ENCODE data around the gene LSMEM2.

Gene LSMEM2

DNA sequence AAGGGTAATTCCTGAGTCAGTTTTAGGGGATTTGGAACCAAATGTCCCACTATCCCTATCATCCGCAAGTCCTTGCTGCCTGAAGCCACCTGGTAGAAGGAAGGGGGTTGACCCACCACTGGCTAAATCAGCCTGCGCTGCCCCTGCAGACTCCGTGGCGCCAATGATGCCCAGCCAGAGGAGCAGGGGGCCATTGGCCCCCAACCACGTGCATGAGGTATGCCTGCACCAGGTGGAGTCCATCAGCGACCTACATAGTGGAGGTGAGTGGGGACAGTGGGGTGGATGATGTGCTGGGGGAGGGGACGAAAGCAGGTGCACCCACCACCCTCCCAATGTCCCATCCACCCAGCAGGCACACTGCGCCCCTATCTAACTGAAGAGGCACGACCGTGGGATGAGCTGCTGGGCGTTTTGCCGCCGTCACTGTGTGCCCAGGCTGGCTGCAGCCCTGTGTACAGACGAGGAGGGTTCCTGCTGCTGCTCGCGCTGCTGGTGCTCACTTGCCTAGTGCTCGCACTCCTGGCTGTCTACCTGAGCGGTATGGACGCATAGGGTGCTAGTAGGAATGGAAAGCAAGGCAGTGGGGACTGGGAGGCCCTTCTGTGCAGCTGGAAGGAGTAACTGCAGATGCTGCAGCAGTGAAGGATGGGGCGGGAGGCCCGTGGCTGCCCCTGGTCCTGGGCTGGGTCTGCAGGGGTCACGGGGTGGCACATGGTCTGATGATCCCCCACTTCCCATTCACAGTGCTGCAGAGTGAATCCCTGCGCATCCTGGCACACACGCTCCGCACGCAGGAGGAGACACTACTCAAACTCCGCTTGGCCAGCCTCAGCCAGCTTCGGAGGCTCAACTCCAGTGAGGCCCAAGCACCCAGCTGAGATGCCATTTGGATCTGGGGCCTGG is 7.7 kb downstream of the LSMEM2 start:
- no peak for DNase-seq

DNA sequence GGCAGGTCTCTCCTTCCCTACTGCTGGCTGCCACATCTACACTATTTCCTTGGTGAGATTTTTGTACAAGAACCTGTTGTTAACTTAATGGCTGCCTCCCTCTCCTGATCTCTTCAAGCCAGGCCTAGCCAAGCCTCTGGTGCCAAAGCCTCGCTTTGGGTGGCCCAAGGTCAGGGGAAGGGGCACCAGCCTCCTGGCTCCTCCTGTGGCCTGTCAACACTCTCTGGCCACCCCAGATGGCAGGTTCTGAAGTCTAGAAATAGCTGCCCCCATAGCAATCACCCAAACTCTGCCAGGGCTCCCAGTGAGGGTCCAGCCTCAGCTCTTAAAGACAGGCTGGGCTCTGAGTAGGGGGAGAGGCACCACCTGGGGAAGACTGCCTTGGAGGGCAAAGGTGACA is 8.4 kb downstream of the LSMEM2 start:
- no peak for DNase-seq

DNA sequence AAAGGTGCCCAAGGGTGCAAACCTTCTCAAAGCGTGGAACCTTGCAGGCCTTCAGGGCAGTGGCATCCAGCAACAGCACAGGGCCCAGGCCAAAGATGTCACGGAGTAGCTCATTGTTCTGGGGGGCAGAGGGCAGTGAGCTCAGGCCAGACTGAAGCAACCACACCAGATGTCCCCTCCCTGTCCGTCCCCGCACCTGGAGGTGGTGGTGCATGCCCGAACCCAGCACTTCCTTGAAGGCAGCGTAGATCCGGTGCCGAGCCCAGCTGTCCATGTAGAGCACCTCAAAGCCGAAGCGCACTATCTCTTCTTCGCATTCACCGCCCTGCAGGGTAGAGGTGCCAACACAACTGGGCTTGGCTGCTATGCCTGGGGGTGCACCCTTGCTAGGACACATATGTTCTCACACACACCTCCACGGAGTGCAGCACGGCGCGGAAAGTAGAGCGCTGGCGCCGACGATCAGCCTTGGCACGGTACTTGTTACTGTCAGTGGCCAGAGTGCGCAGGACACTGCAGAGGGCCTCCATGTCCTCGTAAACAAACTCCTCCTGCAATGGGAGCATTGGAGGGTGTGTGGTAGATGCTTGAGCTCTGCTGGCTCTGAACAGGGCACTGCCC is 9.6 kb downstream of the LSMEM2 start:
- DNase-seq, result no peak

DNA sequence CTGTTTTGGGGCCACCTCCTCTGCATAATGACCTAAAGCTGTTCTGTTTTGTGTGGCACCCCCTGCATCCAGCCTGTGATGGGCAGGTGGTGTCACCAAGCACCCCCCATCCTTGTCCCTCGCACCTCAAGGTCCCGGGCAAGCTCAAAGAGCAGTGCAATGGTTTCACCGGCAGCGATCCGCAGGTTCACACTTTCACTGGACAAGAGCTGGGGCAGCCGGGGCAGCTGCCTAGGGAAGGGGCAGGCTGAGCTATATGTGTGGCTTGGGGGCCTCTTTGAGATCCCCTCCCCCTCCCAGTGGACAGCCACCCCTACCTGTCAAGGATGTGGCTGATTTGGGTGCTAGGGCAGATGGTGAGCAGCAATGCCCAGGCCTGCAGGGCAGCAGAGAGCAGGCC is 10.2 kb downstream of the LSMEM2 start:
- no peak for DNase-seq

DNA sequence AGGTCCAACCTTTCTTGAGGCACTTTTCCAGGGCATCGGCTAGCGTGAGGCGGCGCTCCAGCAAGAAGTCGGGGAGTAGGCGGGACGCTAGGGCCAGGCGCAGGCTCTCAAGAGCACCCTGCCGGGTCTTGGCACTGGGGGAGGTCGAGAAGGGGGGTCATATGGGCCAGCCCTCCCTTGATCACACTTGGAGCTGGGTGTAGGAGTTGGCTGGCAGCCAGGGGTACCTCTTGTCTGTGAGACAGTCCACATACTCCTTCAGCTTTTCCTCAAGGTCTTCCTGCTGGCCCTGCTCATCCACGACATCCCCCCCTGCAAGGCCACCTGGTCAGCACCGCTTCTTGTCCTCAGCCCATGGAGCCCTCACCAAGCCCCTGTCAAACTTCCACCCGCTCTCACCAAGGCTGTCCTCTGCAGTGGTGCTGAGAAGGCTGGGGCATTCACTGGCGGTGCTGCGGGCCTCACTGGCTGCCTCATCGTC is 11.3 kb downstream of the LSMEM2 start:
- DNase-seq, result no peak

DNA sequence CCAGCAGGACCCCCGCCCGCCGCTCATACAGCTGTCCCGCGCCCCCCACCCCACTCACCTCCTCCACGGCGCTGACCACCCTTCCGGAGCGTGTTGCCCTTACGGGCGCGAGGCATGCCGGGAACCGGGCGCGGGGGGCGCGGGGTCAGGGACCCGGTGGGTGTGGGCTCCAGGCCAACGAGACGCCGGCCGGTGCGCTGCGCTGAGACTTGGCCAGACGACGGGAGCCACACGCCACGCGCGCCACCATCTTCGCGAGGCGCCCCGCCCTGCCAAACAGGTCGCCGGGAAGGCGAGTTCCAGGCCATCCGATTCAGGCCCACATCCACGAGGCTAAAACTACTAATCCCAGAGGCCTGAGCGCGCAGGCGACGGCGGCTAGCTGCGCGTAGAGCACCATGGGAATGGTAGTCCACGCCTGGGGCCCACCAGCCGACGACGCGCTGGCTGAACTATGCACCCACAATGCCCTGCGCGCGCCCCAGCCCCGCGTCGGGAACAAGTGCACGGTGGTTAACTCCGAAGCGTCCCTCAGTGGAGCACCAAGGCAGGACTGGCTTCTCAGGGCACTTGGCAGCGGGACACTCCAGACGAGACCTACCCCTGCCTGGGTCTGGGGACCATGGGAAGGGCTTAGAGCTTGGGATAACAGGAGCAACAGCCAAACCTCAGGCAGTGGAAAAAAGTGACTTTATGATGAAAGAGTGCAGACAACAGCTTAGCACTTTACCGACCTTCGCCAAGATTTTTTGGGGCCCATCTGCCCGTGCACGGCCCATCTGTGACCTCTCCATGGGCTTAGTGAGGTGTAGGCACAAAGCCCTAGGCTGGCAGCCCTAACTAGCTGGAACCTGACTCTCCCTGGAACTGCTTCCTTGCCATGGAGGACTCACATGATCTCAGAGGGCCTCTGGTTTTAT is 13.5 kb downstream of the LSMEM2 start, which contains the start of gene IFRD2:
TSS of gene IFRD2 (minus strand) at position 271 of the 920 bp plus-strand sequence. CDS start at position 116, 155 bp downstream.
- peak; percentile 91 for DNase-seq

DNA sequence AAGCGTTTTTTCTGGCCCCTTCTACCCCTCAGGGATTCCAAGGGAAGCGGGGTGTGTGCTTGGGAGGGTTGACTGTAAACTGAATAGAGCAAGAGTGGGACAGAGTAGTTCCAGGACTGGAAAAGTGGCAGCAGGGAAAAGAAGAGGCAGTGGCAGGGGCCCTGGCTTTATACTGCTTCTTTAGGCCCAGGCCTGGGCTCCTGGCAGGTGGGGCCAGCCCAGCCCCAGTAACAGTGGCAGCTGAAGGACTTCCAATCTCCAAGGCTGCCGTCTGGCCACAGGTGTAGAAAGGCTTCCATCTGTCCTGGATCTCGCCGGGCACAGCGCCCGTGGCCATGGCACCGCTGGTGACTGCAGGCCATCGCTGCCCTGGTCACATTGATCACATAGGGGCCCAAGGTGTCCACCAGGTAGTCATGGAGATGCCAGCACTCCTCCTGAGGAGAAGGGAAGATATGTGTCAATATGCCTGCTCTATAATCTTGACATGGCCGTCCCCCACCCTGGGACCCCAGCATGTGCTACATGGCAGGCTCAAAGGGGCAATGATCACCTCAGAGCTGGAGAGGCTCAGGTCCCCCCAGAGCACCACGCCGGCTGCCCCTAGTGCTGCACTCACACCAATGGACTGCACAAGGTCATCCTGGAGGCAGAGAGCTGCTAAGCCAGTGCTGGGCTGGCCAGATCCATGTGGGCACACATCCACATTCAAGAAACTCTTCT is 14.4 kb downstream of the LSMEM2 start:
- no peak for DNase-seq

DNA sequence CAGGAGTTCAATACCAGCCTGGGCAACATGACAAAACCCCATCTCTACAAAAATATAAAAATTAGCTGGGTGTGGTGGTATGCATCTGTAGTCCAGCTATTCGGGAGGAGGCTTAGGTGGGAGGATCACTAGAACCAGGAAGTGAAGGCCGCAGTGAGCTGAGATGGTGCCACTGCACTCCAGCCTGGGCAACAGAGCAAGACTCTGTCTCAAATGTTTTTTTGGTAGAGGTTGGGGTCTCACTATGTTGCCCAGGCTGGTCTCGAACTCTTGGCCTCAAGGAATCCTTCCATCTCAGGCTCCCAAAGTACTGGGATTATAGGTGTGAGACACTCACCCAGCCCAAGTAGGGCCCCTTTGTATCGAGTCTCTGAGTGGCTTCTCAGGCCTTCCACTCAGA is 15.2 kb downstream of the LSMEM2 start:
- no peak for DNase-seq

DNA sequence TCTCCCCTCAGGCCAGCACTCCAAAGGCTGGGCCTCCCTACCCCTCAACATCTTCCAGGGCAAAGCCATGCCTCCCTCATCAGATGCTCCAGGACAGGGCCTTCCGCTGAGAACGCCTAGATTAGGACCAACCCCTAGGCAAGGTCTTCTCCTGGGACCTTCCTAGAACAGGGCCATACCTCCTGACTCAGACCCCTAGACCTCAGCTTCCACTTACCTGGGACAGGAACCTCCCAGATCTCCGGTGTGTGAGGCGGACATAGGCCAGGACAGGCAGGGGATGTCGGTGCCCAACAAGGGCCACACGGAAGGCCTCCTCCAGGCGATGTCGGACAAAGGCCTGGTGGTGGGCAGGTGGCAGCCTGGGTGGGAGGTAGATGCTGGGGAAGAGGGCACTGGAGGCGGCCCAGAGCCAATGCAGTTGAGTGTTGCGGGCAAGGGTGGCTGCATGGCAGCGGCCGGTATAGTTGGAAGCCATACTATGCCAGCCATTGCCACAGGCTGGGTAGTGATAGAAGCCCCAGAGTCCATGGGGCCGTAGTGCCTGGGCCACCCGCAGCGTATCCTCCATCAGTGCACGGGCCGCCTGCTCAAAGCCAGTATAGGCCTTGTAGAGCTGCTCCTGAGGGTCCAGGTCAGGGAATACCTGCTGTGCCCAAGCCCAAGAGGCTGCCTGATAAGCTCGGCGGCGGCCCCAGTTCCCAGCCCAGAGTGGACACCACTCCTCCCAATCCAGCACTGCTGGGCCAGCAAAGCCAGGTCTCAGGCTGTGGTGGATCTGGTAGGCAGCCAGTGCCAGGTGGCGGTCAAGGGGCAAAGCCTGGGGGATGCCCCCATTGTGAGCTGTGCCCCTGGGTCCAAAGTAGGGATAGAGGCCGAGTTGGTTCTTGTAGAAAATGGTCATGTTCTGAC is 15.9 kb downstream of the LSMEM2 start:
- DNase-seq, result no peak

DNA sequence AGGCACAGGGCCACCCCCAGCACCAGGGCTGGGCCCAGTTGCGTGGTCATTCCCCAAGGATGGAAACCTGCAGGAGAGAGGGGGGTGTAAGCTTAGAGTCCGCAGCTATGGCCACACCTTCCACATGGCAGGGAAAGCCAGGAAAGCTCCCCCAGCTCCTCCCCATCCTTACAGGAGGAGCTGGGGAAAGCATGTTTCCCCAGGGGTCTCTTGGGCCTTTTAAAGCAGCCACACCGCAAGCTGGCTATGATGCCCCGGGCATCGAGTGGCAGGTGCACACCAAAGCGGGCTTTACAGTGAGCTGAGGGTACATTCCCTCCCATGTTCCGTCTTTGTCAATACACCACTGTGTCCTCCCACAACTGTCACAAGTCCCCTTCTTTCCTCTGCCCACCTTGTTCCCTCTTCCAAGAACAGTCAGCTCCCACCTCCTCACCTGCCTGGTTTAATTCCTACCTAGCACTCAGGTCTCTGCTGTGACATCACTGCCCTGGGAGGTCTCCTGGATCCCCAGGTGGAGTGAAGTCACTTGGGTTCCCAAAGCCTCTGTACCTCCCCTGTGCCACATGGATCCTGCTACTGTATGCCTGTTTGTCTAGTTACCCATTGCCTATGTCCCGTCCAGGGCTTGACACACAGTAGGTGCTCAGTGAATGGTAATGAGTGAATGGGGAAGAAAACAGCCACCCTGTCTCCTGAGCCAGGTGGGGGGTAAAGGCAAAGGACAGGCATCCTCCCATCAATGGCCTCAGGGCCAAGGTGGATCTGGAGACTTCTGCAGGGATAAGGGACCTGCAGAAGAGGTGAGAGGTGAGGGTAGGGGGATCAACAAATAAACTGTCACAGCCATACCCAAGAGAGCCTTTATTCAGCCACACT is 16.9 kb downstream of the LSMEM2 start:
- DNase-seq, result no peak

DNA sequence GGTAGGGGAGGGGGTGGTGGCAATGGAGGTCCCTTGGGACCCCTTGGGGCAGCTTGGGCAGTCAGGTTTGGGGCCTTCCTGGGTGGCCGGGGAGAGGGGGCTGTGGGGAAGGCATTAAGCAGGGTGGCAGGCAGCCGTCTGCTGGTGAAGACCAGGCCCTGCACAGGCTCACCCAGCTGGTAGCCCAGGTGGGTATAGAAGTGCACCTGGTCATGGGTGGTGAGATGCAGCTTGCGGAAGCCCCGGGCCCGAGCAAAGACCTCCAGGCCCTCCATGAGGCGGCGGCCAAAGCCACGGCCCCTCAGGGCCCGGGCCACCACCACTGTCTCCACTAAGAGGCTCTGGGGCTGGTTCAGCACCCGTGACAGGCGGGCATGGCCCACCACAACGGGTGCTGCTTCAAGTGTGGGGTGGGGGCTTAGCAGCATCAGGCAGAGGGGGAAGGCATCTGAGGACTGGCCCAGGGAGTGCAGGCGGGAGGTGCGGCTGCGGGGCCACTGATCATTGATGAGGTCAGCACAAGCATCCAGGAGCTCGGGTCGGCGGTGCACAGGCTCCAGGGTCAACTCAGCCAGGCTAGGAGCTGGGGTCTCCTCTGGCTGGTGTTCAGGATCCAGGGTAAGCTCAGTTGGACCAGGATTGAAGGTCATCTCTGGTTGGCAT is 18.0 kb downstream of the LSMEM2 start:
- no peak for DNase-seq

DNA sequence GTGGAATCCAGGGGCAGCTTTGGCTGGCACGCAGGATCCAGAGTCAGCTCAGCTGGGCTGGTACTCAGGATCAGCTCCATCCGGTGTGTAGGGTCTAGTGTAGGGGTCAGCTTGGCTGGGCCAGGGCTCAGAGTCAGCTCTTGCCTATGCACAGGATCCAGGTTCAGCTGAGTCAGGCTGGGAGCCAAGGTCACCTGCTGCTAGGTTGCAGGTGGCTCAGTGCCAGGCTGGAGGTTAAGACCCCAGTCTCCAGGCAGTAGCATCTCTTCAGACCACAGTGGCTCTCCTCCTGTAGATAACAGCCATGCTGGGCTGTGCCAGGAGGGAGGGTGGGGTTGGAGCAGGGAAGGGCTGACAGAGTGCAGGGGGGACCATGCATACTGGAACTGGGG is 18.5 kb downstream of the LSMEM2 start:
- DNase-seq, result no peak

DNA sequence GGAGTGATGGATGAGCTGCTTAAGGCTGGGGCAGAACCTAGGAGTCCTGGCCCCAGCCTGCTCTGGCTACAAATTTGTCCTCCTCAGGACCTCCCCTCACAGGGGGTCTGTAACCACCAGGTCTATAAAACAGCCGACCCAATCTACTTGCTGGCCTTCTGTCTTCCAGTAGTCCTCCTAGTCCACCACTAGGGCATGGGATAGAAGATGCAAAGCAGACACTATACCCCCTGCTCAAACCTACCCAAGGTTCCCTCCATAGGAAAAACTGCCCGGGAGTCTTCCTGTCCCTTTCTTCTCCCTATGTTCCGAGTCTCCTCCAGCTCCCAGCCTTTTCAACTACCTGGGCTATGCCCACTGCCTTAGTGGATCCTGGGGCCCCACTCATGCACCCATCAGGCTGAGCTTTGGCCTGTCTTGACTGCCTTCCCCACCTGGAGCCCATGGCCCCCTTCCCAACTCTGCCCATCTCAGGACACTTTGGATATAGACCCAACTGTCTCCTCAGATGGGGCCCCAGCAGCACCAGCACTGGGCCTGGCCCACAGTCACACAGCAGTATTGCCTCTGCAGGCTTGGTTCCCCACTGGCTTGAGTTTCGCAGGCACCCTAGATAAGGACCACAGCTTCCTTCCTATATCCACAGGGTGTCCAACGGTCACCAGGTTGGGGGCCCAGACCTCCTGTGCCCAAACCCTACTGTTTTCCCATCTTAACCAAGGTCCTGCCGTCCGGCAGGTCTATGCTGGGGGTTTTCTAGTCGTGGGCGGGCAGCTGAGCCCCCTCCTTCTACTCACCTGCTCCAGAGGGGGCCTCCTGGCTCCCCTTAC is 19.2 kb downstream of the LSMEM2 start:
- DNase-seq, result no peak

DNA sequence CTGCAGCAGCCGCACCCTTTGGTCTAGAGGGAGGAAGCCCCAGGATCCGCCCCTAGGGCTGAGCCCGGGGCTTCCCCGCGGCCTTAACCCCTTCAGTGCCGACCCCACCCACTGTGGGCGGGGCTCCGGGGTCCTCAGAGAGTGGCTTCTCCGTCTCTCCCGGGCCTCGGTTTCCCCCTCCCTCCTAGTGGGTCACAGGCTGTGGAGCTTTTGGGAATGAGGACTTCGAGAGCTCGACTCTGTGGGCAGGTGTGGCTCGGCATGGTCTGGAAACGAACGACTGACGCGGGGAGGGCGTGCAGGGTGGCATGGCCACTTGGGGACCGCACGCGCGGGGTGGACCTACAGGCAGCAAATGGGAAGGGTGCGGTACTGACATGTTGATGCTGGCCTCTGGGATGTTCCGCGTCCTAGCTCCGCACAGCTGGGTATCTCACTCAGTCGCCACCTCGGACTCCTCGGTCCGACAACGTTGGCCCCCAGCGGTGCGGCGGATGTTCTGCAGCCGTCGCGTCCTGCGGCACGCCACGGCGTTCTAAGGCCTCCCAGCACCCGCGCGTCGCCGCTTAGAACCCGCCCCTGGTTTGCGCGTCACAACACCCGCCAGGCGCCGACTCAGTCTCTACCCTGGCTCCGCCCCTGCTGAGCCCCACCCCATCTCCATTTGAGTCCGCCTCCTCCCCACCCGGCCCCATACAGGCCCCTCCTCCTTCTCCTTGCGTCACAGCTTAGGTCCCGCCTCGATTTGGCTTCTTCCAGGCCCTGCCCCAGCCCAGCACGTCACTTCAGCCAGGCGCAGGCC is 20.1 kb downstream of the LSMEM2 start, which contains the start of the genes HYAL3 and NAA80:
TSS of gene HYAL3 (minus strand) at position 570 of the 802 bp plus-strand sequence. CDS start 3,803 bp downstream, outside the sequence.
TSS of gene NAA80 (minus strand) at position 570 of the 802 bp plus-strand sequence. CDS start 1,942 bp downstream, outside the sequence.
- peak; percentile 96 for DNase-seq

DNA sequence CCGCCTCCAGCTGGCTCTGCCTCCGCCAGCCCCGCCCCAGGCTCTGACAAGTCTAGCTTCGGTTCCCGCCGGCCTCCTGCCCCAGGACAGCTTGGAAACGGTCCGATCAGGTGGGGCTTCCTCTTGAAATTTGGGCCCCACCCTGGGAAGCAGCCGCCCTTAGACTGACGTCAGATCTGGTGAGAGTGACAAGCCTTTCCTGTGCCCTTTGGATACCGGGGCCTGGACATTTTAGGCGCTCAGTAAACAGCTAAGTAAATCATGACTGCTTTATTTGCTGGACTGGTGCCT is 20.7 kb downstream of the LSMEM2 start:
- DNase-seq, result no peak

DNA sequence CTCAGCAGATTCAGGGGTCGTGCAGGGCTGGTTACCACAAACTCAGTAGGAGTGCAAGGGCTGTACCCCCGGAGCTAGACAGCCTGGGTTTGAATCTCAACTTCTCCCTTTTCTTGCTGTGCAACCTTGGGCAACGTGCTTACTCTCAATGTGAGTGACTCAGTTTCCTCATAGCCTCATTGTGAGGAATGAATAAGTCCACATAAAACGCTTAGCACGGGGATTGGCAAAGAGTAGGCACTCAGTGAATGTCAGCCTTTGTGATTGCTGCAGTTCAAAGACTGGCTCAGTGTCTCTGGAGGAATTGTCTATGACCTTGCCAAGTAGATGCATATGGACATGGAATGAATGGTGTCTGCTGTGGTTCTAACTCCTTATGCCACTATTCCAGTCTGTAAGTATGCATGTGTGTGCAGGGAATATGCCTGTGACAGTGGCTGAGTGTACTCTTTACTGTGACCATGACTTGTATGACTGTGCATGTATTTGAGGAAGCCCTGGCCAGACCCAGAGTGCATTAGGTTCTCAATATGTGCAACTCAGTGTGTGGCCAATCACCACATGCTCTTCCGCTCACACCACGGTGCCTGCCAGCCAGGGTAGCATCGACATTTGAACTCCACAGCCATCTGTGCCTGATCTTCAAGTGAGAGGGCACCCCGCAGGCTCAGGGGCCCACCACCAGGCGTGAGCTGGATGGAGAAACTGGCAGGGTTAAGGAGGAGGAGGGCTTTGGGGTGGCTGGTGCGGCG is 21.2 kb downstream of the LSMEM2 start:
- peak; percentile 18 for DNase-seq

DNA sequence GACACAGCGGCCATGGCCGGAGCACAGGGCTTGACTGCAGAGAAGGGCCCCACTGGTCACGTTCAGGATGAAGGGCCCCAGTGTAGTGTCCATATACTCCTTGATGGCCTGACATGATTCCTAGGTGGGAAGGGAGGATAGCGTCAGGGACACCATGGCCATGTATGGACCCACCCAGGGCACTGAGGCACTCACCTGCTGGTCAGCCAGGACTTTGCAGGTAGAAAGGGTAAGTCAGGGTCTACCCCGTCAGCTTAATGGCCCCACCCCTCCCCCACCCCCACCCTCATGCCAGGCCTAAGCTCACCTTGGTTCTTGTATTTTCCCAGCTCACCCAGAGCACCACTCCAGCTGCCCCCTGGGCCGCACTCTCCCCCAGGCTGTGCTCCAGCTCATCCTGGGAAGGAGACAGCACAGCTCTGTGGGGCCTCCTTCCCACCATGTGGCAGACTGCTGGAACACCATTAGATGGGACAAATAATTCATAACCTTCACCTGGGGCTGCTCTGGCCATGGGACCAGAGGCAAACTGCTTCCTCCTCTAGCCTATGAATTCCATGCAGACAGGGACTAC is 21.9 kb downstream of the LSMEM2 start:
- no peak for DNase-seq

All from NCI-H446 treated with DMSO at 0.1 percent for 48 hours (cell line).